HL-60 (cell line): ENCODE measurements around the gene MMAB.
A peak's percentile ranks its signal among the peaks of the same experiment; 100 is the strongest.

Source experiments
- DNase-seq, 2 experiments: peaks; one replicate each; pipeline ENCODE4 v3.0.0-alpha.2; 2010 to 2020; ENCODE audit warnings: low read depth in 1 of 2, low spot score in 1 of 2
- H3K27ac ChIP-seq: fragments of 250-450 bp; sonication (Bioruptor Pico); replicated peaks from 2 replicates; pipeline ENCODE4 v1.5.1; 2020; ENCODE audit warnings: mild to moderate bottlenecking, moderate library complexity
- H3K27me3 ChIP-seq: fragments of 250-450 bp; sonication (Bioruptor Pico); 2 replicates; pipeline ENCODE4 v1.5.1; 2021; ENCODE audit warnings: mild to moderate bottlenecking, moderate library complexity; ENCODE audit not compliant: insufficient read depth, poor library complexity, severe bottlenecking
- H3K4me3 ChIP-seq: replicated peaks from 2 replicates; pipeline ENCODE4 v1.5.1; 2011; ENCODE audit warnings: mild to moderate bottlenecking, control low read depth, low read length; ENCODE audit not compliant: insufficient read depth
- GABPA ChIP-seq: IDR thresholded peaks from 2 replicates; pipeline ENCODE4 v1.6.1; 2012; ENCODE audit warnings: low read depth
- POLR2AphosphoS5 ChIP-seq: IDR thresholded peaks from 2 replicates; pipeline ENCODE4 v1.6.1; 2012; ENCODE audit warnings: low read depth
- SPI1 ChIP-seq: IDR thresholded peaks from 2 replicates; pipeline ENCODE4 v1.6.1; 2012; ENCODE audit warnings: low read depth, mild to moderate bottlenecking, borderline replicate concordance
- TF ChIP-seq, protein P1 (sequence below): IDR thresholded peaks from one replicate; pipeline ENCODE4 v1.5.1; 2011; ENCODE audit warnings: low read length, control low read depth, inconsistent platforms; ENCODE audit not compliant: insufficient read depth
- TF ChIP-seq, protein P2 (sequence below): IDR thresholded peaks from 2 replicates; pipeline ENCODE4 v1.6.1; 2012; ENCODE audit warnings: low read depth; ENCODE audit not compliant: insufficient replicate concordance

Gene MMAB

DNA sequence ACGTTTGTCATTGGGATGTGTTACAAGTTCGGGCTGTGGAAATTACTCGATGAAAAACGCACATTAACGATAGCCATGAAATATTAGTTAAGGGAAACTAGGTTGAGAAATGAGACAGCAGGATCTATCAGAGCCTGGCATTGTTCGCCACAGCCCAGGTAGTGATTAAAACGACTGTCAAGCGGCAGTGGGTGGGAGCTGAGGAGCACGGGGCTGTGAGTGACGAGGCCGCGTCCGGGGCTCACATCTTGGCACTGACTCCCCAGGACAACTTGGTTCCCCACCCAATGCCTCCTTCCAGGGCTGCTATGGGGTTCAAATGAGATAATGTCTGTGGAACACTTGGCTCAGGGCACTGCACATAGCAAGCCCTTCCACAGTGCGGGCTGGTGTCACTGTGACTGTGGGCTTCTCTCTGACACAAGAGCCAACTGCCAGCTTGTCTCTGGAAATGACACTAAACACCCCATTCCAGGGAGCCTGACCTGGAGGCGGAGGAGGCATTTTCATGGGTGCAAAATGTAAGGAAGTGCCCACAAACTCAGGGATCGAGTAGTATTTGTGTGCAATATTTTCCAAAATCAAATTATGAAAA is 19.3 kb downstream of the MMAB start:
- H3K27me3 ChIP-seq = peaks cover 3% of the 10 kb centered on the region
- H3K27ac ChIP-seq = no peak overlapping the region
- no peak for DNase-seq
- TF ChIP-seq, protein P1, sequence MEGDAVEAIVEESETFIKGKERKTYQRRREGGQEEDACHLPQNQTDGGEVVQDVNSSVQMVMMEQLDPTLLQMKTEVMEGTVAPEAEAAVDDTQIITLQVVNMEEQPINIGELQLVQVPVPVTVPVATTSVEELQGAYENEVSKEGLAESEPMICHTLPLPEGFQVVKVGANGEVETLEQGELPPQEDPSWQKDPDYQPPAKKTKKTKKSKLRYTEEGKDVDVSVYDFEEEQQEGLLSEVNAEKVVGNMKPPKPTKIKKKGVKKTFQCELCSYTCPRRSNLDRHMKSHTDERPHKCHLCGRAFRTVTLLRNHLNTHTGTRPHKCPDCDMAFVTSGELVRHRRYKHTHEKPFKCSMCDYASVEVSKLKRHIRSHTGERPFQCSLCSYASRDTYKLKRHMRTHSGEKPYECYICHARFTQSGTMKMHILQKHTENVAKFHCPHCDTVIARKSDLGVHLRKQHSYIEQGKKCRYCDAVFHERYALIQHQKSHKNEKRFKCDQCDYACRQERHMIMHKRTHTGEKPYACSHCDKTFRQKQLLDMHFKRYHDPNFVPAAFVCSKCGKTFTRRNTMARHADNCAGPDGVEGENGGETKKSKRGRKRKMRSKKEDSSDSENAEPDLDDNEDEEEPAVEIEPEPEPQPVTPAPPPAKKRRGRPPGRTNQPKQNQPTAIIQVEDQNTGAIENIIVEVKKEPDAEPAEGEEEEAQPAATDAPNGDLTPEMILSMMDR = no peak
- H3K4me3 ChIP-seq = no peak overlapping the region

DNA sequence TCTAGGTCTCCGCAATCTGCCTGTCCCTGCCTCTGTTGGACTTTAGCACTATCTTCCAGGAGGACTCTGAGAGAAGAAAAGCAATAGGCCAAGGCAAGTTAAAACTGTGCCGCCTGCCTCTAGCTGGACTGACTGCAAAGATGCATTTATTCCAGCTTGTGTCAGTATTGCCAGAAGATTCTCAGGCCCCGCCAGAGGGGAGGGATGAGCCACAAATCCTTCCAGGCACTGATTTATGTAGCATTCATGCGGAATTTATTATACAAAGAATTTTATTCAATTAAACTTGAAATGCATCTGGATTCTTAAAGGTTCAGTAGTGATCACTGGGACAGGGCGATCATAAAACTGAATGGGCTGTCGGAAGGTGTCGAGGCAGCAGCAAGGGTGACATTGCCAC is 19.8 kb downstream of the MMAB start:
- DNase-seq = no peak
- no peak overlapping the region for H3K4me3 ChIP-seq
- peaks cover 3% of the 10 kb centered on the region for H3K27me3 ChIP-seq
- TF ChIP-seq, protein P2, sequence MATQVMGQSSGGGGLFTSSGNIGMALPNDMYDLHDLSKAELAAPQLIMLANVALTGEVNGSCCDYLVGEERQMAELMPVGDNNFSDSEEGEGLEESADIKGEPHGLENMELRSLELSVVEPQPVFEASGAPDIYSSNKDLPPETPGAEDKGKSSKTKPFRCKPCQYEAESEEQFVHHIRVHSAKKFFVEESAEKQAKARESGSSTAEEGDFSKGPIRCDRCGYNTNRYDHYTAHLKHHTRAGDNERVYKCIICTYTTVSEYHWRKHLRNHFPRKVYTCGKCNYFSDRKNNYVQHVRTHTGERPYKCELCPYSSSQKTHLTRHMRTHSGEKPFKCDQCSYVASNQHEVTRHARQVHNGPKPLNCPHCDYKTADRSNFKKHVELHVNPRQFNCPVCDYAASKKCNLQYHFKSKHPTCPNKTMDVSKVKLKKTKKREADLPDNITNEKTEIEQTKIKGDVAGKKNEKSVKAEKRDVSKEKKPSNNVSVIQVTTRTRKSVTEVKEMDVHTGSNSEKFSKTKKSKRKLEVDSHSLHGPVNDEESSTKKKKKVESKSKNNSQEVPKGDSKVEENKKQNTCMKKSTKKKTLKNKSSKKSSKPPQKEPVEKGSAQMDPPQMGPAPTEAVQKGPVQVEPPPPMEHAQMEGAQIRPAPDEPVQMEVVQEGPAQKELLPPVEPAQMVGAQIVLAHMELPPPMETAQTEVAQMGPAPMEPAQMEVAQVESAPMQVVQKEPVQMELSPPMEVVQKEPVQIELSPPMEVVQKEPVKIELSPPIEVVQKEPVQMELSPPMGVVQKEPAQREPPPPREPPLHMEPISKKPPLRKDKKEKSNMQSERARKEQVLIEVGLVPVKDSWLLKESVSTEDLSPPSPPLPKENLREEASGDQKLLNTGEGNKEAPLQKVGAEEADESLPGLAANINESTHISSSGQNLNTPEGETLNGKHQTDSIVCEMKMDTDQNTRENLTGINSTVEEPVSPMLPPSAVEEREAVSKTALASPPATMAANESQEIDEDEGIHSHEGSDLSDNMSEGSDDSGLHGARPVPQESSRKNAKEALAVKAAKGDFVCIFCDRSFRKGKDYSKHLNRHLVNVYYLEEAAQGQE = no peak
- no peak overlapping the region for H3K27ac ChIP-seq

DNA sequence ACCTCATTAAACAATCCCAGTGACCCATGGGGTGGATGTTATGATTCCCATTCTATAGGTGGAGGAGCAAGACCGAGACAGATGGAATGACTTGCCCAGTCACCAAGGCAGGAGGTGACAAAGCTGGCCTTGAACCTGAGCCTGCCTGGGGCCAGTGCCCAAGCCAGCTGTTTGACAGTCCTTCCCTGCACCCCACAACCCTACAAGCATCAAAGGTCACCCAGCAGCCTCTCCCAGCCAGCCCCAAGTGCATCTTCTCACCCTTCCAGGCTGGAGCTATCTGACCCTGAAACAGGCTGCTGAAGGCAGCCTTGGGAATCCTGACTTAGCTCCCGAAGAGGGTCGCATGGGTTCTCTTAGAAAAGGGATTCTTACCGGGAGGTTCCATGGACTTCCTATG is 20.3 kb downstream of the MMAB start:
- DNase-seq = no peak
- TF ChIP-seq SPI1 = no peak
- no peak for TF ChIP-seq POLR2AphosphoS5
- TF ChIP-seq, protein P1 = no peak
- no peak for TF ChIP-seq GABPA
- Histone ChIP-seq H3K27ac (no peak overlapping the region), H3K27me3 (peaks cover 3% of the 10 kb centered on the region), H3K4me3 (no peak overlapping the region)

DNA sequence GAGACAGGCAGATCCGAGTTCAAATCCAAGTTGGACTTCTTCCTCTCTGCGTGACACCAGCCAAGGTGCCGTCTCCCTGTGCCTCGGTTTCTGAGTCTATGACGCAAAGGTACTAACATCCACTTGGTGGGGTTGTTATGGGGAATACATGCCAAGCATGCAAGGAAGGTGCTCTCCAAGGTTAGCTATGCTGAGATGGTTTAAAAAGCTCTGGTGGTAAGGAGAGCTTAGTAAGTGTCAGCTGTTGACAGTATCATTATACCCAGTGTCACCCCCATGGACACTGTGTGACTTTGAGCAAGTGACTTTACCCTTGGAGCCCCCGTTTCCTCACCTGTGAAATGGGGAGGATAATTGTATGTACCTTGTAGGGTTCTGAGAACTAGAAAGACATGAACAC is 22.2 kb downstream of the MMAB start:
- DNase-seq = no peak
- no peak for TF ChIP-seq SPI1
- TF ChIP-seq, protein P2 = peak; percentile 35
- Histone ChIP-seq H3K4me3 (no peak overlapping the region), H3K27ac (no peak overlapping the region), H3K27me3 (peaks cover 3% of the 10 kb centered on the region)

DNA sequence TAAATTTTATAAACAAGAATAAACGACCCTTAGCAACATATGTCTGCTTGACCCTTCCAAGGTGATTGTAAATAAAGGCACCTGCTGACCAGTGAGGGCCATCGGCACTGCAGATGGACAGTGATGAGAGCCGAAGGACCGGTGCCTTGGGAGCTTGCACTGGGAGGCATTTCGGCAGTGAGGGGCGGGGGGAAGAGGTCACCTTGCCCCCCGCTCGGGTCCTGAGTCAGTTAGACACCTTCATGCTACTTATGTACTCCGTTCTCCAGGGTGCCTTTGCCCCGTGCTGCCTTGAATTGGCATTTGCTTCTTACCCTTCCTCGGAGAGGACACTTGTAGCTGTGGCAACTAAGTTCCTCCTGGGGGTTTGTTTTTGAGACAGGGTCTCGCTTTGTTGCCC is 23.0 kb downstream of the MMAB start:
- Histone ChIP-seq H3K27me3 (peaks cover 3% of the 10 kb centered on the region), H3K27ac (no peak overlapping the region), H3K4me3 (no peak overlapping the region)
- TF ChIP-seq, protein P2 = no peak
- no peak for TF ChIP-seq GABPA
- no peak for DNase-seq
